ENCODE data around the gene EXOC3L2. TPM values are rescaled to one million over a fixed set of nuclear protein-coding genes. Genes with fewer than 3 reads are reported as not detected.

EXOC3L2 gene
- total RNA-seq, 1 experiment from 2014 or later = not detected

DNA sequence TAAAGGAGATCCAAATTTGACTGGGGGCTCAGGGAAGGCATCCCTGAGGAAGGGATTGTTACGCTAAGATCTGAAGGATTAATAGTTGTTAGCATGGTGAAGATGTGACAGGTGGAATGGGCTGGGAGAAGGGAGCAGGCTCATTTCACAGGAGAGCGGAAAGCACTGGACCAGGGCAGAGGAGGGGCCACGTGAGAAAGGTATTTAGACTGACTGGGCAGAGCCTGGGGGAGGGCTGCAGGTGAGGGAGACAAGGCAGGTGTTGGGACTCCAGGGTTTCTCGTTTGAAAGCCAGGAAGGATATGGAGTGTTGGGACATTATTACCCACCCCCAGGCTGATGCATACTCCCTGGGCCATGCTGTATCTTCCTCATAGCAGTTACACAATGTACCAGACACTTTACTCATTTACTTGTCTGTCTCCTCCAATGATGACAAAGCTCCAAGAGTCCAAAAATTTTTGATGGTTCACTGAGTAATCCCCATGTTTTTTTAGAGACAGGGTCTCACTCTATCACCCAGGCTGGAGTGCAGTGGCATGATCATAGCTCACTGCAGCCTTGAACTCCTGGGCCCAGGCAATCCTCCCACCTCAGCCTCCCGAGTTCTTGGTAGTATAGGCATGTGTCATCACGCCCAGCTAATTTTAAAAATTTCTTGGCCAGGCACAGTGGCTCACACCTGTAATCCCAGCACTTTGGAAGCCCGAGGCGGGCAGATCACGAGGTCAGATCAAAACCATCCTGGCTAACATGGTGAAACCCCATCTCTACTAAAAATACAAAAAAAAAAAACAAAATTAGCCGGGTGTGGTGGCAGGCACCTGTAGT, 69.5 kb downstream of the EXOC3L2 start:
- Histone ChIP-seq H3K9me3 (ENCODE audit: low read length) (no peaks in the 10 kb centered on the region), H2AFZ (ENCODE audit: low read length) (no peak overlapping the region), H3K36me3 (ENCODE audit: low read depth, low read length) (no peaks in the 10 kb centered on the region), H3K9me2 (replicated peaks; ENCODE audit: low read length) (no peaks in the 10 kb centered on the region), H3F3A (ENCODE audit: low read length, unreplicated experiment) (no peaks in the 10 kb centered on the region), H3K4me3 (ENCODE audit: low read length) (no peak overlapping the region), H3K4me2 (ENCODE audit: low read length) (no peak overlapping the region), H3K9ac (ENCODE audit: low read length) (no peak overlapping the region), H3K27me3 (ENCODE audit: low read length) (no peaks in the 10 kb centered on the region), H3K27ac (ENCODE audit: low read length) (no peak overlapping the region), H3K4me1 (ENCODE audit: insufficient read depth, low read length) (peaks cover 6% of the 10 kb centered on the region; the same call in 1 of the 2 replicates), H4K20me1 (ENCODE audit: low read length) (no peaks in the 10 kb centered on the region), H3K79me2 (ENCODE audit: low read length) (peaks cover 20% of the 10 kb centered on the region)
- no TSS peak for BruUV-seq (replicated peaks)
- CTCF ChIA-PET = no interaction called here
- TF ChIP-seq, protein P1, sequence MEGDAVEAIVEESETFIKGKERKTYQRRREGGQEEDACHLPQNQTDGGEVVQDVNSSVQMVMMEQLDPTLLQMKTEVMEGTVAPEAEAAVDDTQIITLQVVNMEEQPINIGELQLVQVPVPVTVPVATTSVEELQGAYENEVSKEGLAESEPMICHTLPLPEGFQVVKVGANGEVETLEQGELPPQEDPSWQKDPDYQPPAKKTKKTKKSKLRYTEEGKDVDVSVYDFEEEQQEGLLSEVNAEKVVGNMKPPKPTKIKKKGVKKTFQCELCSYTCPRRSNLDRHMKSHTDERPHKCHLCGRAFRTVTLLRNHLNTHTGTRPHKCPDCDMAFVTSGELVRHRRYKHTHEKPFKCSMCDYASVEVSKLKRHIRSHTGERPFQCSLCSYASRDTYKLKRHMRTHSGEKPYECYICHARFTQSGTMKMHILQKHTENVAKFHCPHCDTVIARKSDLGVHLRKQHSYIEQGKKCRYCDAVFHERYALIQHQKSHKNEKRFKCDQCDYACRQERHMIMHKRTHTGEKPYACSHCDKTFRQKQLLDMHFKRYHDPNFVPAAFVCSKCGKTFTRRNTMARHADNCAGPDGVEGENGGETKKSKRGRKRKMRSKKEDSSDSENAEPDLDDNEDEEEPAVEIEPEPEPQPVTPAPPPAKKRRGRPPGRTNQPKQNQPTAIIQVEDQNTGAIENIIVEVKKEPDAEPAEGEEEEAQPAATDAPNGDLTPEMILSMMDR (conservative IDR thresholded peaks at IDR 0.05; ENCODE audit: low read depth, low read length) = no peak
- TF ChIP-seq EZH2 (IDR thresholded peaks at IDR 0.05; ENCODE audit: low read length, unreplicated experiment) = no peak
- no peak for TF ChIP-seq EZH2phosphoT487 (IDR thresholded peaks at IDR 0.05; ENCODE audit: borderline replicate concordance, low read length)
- ATAC-seq (no peak), DNase-seq (no peak)
- POLR2A ChIA-PET (ENCODE audit: unreplicated experiment) = no interaction called here
- intact Hi-C loops (cut with micrococcal nuclease) = loop anchor here (5.0 kb wide), 1 partner anchor 83 kb away; the partner anchor contains the start of gene PPP1R37

DNA sequence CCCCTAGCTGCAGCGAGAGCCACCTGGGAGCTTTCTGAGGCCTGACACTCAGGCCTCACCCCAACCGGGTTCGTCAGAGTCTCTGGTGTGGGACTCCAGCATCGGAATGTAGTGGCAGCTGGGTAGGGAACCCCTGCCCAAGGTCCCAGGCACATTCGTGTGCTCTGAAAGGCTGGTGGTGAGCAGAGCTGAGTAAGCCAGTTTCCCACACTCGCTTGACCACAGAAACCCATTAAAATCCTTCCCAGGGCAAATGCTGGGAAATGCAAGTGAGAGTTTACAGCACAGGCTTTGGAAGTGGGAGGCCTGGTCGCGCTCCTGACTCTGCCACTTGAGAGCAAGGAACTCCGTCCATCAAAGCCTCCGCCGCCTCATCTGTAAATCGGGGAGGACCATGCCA, 71.4 kb downstream of the EXOC3L2 start:
- no peak overlapping the region for H3K4me3 ChIP-seq (ENCODE audit: low read length)
- H3K9ac ChIP-seq (ENCODE audit: low read length) = no peak overlapping the region
- H4K20me1 ChIP-seq (ENCODE audit: low read length) = no peaks in the 10 kb centered on the region
- DNase-seq (no peak), ATAC-seq (no peak)
- intact Hi-C loops (cut with micrococcal nuclease) = no loop called here
- peaks cover under 1% of the 10 kb centered on the region for H3K79me2 ChIP-seq (ENCODE audit: low read length)
- no peaks in the 10 kb centered on the region for H3K9me3 ChIP-seq (ENCODE audit: low read length)
- ChIA-PET CTCF (no interaction called here), POLR2A (ENCODE audit: unreplicated experiment) (no interaction called here)
- no peaks in the 10 kb centered on the region for H3K36me3 ChIP-seq (ENCODE audit: low read depth, low read length)
- BruUV-seq (replicated peaks) = no TSS peak
- H3K27ac ChIP-seq (ENCODE audit: low read length) = no peak overlapping the region
- no peaks in the 10 kb centered on the region for H3K27me3 ChIP-seq (ENCODE audit: low read length)
- TF ChIP-seq EZH2phosphoT487 (IDR thresholded peaks at IDR 0.05; ENCODE audit: borderline replicate concordance, low read length) (no peak), EZH2 (IDR thresholded peaks at IDR 0.05; ENCODE audit: low read length, unreplicated experiment) (no peak)
- TF ChIP-seq, protein P1 (conservative IDR thresholded peaks at IDR 0.05; ENCODE audit: low read depth, low read length) = no peak
- H3K4me2 ChIP-seq (ENCODE audit: low read length) = no peak overlapping the region
- H3K4me1 ChIP-seq (ENCODE audit: insufficient read depth, low read length) = no peaks in the 10 kb centered on the region
- H2AFZ ChIP-seq (ENCODE audit: low read length) = no peak overlapping the region
- H3F3A ChIP-seq (ENCODE audit: low read length, unreplicated experiment) = no peaks in the 10 kb centered on the region
- H3K9me2 ChIP-seq (replicated peaks; ENCODE audit: low read length) = no peaks in the 10 kb centered on the region

DNA sequence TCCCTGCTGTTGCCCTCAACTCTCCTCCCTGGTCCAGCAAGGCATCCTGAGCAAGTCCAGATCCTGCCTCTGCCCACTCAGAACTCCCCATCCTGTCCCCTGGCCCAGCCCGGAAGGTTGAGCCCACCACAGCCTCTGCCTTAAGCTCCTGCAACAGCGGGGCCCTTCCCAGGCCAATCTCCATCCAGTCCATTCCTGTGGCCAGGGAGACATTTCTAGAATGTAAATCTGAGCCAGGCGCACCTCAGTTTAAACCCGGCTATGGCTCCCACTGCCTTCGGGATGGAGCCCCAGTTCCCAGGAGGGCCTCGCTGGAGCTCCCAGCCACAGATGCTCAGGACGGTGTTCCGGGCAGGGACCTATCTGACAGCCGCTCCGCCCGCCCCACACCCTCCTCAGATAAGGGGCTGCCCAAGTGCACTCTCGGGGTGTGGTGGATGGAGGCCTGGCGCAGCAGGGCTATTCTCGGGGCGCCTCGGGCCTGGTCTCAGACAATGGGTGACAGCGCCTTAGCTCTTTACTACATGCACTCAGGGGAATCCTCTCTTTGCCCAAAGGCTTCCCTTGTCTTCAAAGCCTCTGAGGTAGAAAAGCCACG, 72.5 kb downstream of the EXOC3L2 start:
- Histone ChIP-seq H3K4me3 (ENCODE audit: low read length) (no peak overlapping the region), H3K79me2 (ENCODE audit: low read length) (no peaks in the 10 kb centered on the region; the same call in 1 of the 2 replicates), H3K9ac (ENCODE audit: low read length) (no peak overlapping the region), H3K9me2 (replicated peaks; ENCODE audit: low read length) (no peaks in the 10 kb centered on the region), H3K27ac (ENCODE audit: low read length) (no peak overlapping the region), H2AFZ (ENCODE audit: low read length) (no peak overlapping the region), H3F3A (ENCODE audit: low read length, unreplicated experiment) (no peaks in the 10 kb centered on the region), H3K4me1 (ENCODE audit: insufficient read depth, low read length) (no peaks in the 10 kb centered on the region), H3K4me2 (ENCODE audit: low read length) (no peak overlapping the region), H3K27me3 (ENCODE audit: low read length) (no peaks in the 10 kb centered on the region), H3K36me3 (ENCODE audit: low read depth, low read length) (no peaks in the 10 kb centered on the region), H4K20me1 (ENCODE audit: low read length) (no peaks in the 10 kb centered on the region), H3K9me3 (ENCODE audit: low read length) (no peaks in the 10 kb centered on the region)
- CTCF ChIA-PET = no interaction called here
- TF ChIP-seq, protein P1 (conservative IDR thresholded peaks at IDR 0.05; ENCODE audit: low read depth, low read length) = no peak
- no TSS peak for BruUV-seq (replicated peaks)
- no peak for ATAC-seq
- intact Hi-C loops (cut with micrococcal nuclease) = no loop called here
- DNase-seq = no peak
- POLR2A ChIA-PET (ENCODE audit: unreplicated experiment) = no interaction called here
